ENCODE measurements around the gene FHOD3. TPM values are rescaled to one million over a fixed set of nuclear protein-coding genes. Genes with fewer than 3 reads are reported as not detected.

Gene FHOD3
- total and polyA plus RNA-seq, 10 donors = 1.2 to 2.7 (median 1.9) TPM

GRCh38 chr18:36634573-36635216 lies 337.2 kb downstream of the FHOD3 start:
- Histone ChIP-seq H3K9me3 (no peaks in the 10 kb centered on the region), H3K4me1 (no peaks in the 10 kb centered on the region), H3K27ac (no peak overlapping the region), H3K27me3 (replicated peaks in 1 of 7) (peaks cover 0 to 22% (median 0%) of the 10 kb centered on the region in 7 donors), H3K36me3 (no peaks in the 10 kb centered on the region), H3K4me3 (no peak overlapping the region)
- WGBS, 5 donors = 77 to 87% (median 82%) methylated on average over 7 of the region's 7 CpGs
- intact Hi-C loops (cut with DNase I; ENCODE audit: low total_unique reads) = no loop called here
- DNase-seq = no peak
- TF ChIP-seq POLR2A (IDR thresholded peaks at IDR 0.05) (no peak), CTCF (IDR thresholded peaks at IDR 0.05 in 8 of 11, conservative IDR thresholded peaks at IDR 0.05 in 3 of 11) (no peak), POLR2AphosphoS5 (IDR thresholded peaks at IDR 0.05) (no peak)

GRCh38 chr18:36635414-36636096 lies 338.0 kb downstream of the FHOD3 start:
- no peak overlapping the region for H3K27ac ChIP-seq
- no peaks in the 10 kb centered on the region for H3K9me3 ChIP-seq
- H3K4me1 ChIP-seq = no peaks in the 10 kb centered on the region
- TF ChIP-seq POLR2A (IDR thresholded peaks at IDR 0.05) (no peak), CTCF (IDR thresholded peaks at IDR 0.05 in 8 of 11, conservative IDR thresholded peaks at IDR 0.05 in 3 of 11) (no peak), POLR2AphosphoS5 (IDR thresholded peaks at IDR 0.05) (no peak)
- intact Hi-C loops (cut with DNase I; ENCODE audit: low total_unique reads) = no loop called here
- no peak overlapping the region for H3K4me3 ChIP-seq
- no peak for DNase-seq
- no peaks in the 10 kb centered on the region for H3K36me3 ChIP-seq
- whole genome bisulfite sequencing, 5 donors = 77 to 93% (median 87%) methylated on average over 2 of the region's 2 CpGs
- peaks cover 0 to 23% (median 0%) of the 10 kb centered on the region in 7 donors for H3K27me3 ChIP-seq (replicated peaks in 1 of 7)

DNA sequence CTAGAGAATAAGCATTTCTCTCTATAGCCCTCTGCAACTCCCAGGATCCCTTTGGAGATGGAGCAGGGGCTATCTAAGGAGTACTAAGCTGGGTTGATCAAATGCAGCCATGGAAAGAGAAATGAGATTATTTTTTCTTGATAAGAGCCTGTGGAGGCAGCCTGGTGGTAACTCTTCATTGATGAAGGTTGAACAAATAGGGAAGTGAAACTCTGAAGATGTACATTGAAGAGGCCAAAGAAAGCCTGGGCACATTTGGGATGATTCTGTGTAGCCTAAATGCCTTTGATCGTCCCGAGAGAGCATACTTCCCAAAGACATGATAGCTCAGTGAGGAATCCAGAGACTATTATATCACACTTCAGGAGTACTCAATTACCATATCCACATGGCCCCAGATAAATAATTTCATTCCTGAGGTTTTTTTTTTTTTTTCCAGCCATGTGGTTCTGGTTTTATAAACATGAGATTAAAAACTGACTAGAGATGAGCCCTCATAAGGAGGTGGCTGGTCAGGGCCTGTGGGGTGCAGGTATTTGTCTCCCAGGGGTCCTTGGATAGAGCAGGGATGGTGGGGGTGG lies 338.8 kb downstream of the FHOD3 start:
- DNase-seq = no peak
- WGBS, 5 donors = 67 to 89% (median 84%) methylated on average over 2 of the region's 2 CpGs
- Histone ChIP-seq H3K4me1 (no peaks in the 10 kb centered on the region), H3K4me3 (no peak overlapping the region), H3K27ac (no peak overlapping the region), H3K36me3 (no peaks in the 10 kb centered on the region), H3K27me3 (replicated peaks in 1 of 7) (peaks cover 0 to 29% (median 0%) of the 10 kb centered on the region in 7 donors), H3K9me3 (no peaks in the 10 kb centered on the region)
- TF ChIP-seq POLR2AphosphoS5 (IDR thresholded peaks at IDR 0.05) (no peak), CTCF (IDR thresholded peaks at IDR 0.05 in 8 of 11, conservative IDR thresholded peaks at IDR 0.05 in 3 of 11) (no peak), POLR2A (IDR thresholded peaks at IDR 0.05) (no peak)
- intact Hi-C loops (cut with DNase I; ENCODE audit: low total_unique reads) = no loop called here

GRCh38 chr18:36638224-36638623 lies 340.7 kb downstream of the FHOD3 start:
- TF ChIP-seq POLR2A (IDR thresholded peaks at IDR 0.05) (no peak), CTCF (IDR thresholded peaks at IDR 0.05 in 8 of 11, conservative IDR thresholded peaks at IDR 0.05 in 3 of 11) (no peak), POLR2AphosphoS5 (IDR thresholded peaks at IDR 0.05) (no peak)
- DNase-seq = no peak
- 67 to 96% (median 79%) methylated on average over 4 of the region's 4 CpGs for WGBS, 5 donors
- Histone ChIP-seq H3K4me3 (no peak overlapping the region), H3K27me3 (replicated peaks in 1 of 7) (peaks cover 0 to 29% (median 0%) of the 10 kb centered on the region in 7 donors), H3K9me3 (no peaks in the 10 kb centered on the region), H3K27ac (no peak overlapping the region), H3K4me1 (no peaks in the 10 kb centered on the region), H3K36me3 (no peaks in the 10 kb centered on the region)
- intact Hi-C loops (cut with DNase I; ENCODE audit: low total_unique reads) = no loop called here

All from spleen (tissue), 11 donors.